ENCODE data around the gene IL6. TPM values are rescaled to one million over a fixed set of nuclear protein-coding genes. Genes with fewer than 3 reads are reported as not detected.
A peak's percentile ranks its signal among the peaks of the same experiment; 100 is the strongest.

Gene IL6
- polyA plus RNA-seq, 1 experiment = 31.0 TPM

- no peak overlapping the region; the same call in 1 of the 2 replicates for H3K4me3 ChIP-seq (ENCODE audit: low read depth, low read length)
- no peak for TF ChIP-seq CTCF (IDR thresholded peaks at IDR 0.05; ENCODE audit: insufficient read depth, low read depth, low read length)
- DNase-seq (ENCODE audit: low read depth) = no peak
- no peaks in the 10 kb centered on the region for H3K27me3 ChIP-seq (ENCODE audit: control insufficient read depth, insufficient read depth, low read length)
- ChIA-PET CTCF (interaction anchor here (2.3 to 4.7 kb wide), 2 partner anchors 170 to 325 kb away, joined by 11 to 23 read pairs; no protein-coding TSS in a partner anchor), POLR2A (no interaction called here)
- H3K36me3 ChIP-seq (ENCODE audit: control insufficient read depth, insufficient read depth, low read length) = no peaks in the 10 kb centered on the region
These were observed 3.2 kb downstream of the IL6 start for GRCh38 chr7:22730066-22730710.

- Histone ChIP-seq H3K27me3 (ENCODE audit: control insufficient read depth, insufficient read depth, low read length) (no peaks in the 10 kb centered on the region), H3K36me3 (ENCODE audit: control insufficient read depth, insufficient read depth, low read length) (no peaks in the 10 kb centered on the region), H3K4me3 (ENCODE audit: low read depth, low read length) (no peak overlapping the region)
- POLR2A ChIA-PET = interaction anchor here (0.9 kb wide), 1 partner anchor 20 kb away, joined by 3 read pairs; no protein-coding TSS in a partner anchor
- no peak for TF ChIP-seq CTCF (IDR thresholded peaks at IDR 0.05; ENCODE audit: insufficient read depth, low read depth, low read length)
- peak; percentile 46 for DNase-seq (ENCODE audit: low read depth)
- CTCF ChIA-PET = interaction anchor here (0.6 to 4.7 kb wide), 6 partner anchors 9 to 324 kb away, joined by 3 to 23 read pairs (median 4); no protein-coding TSS in a partner anchor
These were observed 4.1 kb downstream of the IL6 start for GRCh38 chr7:22730921-22731654.

GRCh38 chr7:22731766-22732165 lies 4.8 kb downstream of the IL6 start:
- POLR2A ChIA-PET = interaction anchor here (0.9 kb wide), 1 partner anchor 19 kb away, joined by 3 read pairs; no protein-coding TSS in a partner anchor
- CTCF ChIA-PET = interaction anchor here (0.6 to 4.7 kb wide), 7 partner anchors 8 to 323 kb away, joined by 3 to 23 read pairs (median 4); no protein-coding TSS in a partner anchor
- TF ChIP-seq CTCF (IDR thresholded peaks at IDR 0.05; ENCODE audit: insufficient read depth, low read depth, low read length) = no peak
- Histone ChIP-seq H3K36me3 (ENCODE audit: control insufficient read depth, insufficient read depth, low read length) (no peaks in the 10 kb centered on the region), H3K4me3 (ENCODE audit: low read depth, low read length) (no peak overlapping the region), H3K27me3 (ENCODE audit: control insufficient read depth, insufficient read depth, low read length) (no peaks in the 10 kb centered on the region)
- DNase-seq (ENCODE audit: low read depth) = no peak

- H3K27me3 ChIP-seq (ENCODE audit: control insufficient read depth, insufficient read depth, low read length) = no peaks in the 10 kb centered on the region
- TF ChIP-seq CTCF (IDR thresholded peaks at IDR 0.05; ENCODE audit: insufficient read depth, low read depth, low read length) = 0 out of 2 replicates have a peak, but pooled peaks have one; percentile 14
- POLR2A ChIA-PET = no interaction called here
- no peaks in the 10 kb centered on the region for H3K36me3 ChIP-seq (ENCODE audit: control insufficient read depth, insufficient read depth, low read length)
- DNase-seq (ENCODE audit: low read depth) = no peak
- H3K4me3 ChIP-seq (ENCODE audit: low read depth, low read length) = no peak overlapping the region
- CTCF ChIA-PET = interaction anchor here (1.2 to 4.7 kb wide), 5 partner anchors 9 to 322 kb away, joined by 4 to 23 read pairs (median 4); no protein-coding TSS in a partner anchor
These were observed 5.6 kb downstream of the IL6 start for GRCh38 chr7:22732556-22733126.

- ChIA-PET POLR2A (no interaction called here), CTCF (interaction anchor here (1.1 to 4.7 kb wide), 2 partner anchors 10 to 173 kb away, joined by 4 to 23 read pairs; no protein-coding TSS in a partner anchor)
- Histone ChIP-seq H3K27me3 (ENCODE audit: control insufficient read depth, insufficient read depth, low read length) (no peaks in the 10 kb centered on the region), H3K4me3 (ENCODE audit: low read depth, low read length) (no peak overlapping the region), H3K36me3 (ENCODE audit: control insufficient read depth, insufficient read depth, low read length) (no peaks in the 10 kb centered on the region)
- no peak for TF ChIP-seq CTCF (IDR thresholded peaks at IDR 0.05; ENCODE audit: insufficient read depth, low read depth, low read length)
- no peak for DNase-seq (ENCODE audit: low read depth)
These were observed 6.8 kb downstream of the IL6 start for GRCh38 chr7:22733761-22734160.
